Measurements from ENCODE around the gene ACBD5.

GRCh38 chr10:27245836-27246235, 5.2 kb upstream of the ACBD5 start:
- TF ChIP-seq, protein P1, sequence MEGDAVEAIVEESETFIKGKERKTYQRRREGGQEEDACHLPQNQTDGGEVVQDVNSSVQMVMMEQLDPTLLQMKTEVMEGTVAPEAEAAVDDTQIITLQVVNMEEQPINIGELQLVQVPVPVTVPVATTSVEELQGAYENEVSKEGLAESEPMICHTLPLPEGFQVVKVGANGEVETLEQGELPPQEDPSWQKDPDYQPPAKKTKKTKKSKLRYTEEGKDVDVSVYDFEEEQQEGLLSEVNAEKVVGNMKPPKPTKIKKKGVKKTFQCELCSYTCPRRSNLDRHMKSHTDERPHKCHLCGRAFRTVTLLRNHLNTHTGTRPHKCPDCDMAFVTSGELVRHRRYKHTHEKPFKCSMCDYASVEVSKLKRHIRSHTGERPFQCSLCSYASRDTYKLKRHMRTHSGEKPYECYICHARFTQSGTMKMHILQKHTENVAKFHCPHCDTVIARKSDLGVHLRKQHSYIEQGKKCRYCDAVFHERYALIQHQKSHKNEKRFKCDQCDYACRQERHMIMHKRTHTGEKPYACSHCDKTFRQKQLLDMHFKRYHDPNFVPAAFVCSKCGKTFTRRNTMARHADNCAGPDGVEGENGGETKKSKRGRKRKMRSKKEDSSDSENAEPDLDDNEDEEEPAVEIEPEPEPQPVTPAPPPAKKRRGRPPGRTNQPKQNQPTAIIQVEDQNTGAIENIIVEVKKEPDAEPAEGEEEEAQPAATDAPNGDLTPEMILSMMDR (IDR thresholded peaks at IDR 0.05) = no peak
- TF ChIP-seq POLR2A (IDR thresholded peaks at IDR 0.05) = no peak

Measured in heart left ventricle (tissue), 13 donors.